Measurements from ENCODE around the gene FOLR1. TPM values are rescaled to one million over a fixed set of nuclear protein-coding genes. Genes with fewer than 3 reads are reported as not detected.

The FOLR1 gene
- total and polyA plus RNA-seq, 2 of the 4 experiments (the other 2 are of a cell fraction), result 0.24 TPM; not detected in 1

- no peak for DNase-seq
- Histone ChIP-seq H3K79me1 (ENCODE audit: low read depth in 1 of 2, low read length in 2 of 2) (no peaks in the 10 kb centered on the region), H3K4me1 (ENCODE audit: control insufficient read depth, insufficient read depth, low read length) (no peaks in the 10 kb centered on the region), H3K56ac (ENCODE audit: extremely low read depth, insufficient read depth, low read length) (no peak overlapping the region), H2BK120ac (ENCODE audit: low read depth, low read length) (no peak overlapping the region), H3K36me3 (ENCODE audit: control insufficient read depth, insufficient read depth, low read length) (no peaks in the 10 kb centered on the region), H4K20me1 (ENCODE audit: insufficient read depth, low read length) (no peaks in the 10 kb centered on the region), H3K27ac (ENCODE audit: insufficient read depth, low read length) (no peak overlapping the region), H2AK9ac (replicated peaks; ENCODE audit: low read depth, low read length, poor library complexity) (peak overlapping the region; percentile 13), H2AK5ac (ENCODE audit: low read depth, low read length) (no peak overlapping the region), H4K5ac (ENCODE audit: low read depth, low read length) (no peak overlapping the region), H3K9me3 (ENCODE audit: control insufficient read depth, insufficient read depth, low read length) (no peaks in the 10 kb centered on the region), H4K8ac (ENCODE audit: low read depth in 2 of 2, low read length in 2 of 2) (no peak overlapping the region), H3K9ac (ENCODE audit: low read depth, low read length) (no peak overlapping the region), H3K4me3 (ENCODE audit: insufficient read depth, low read depth, low read length) (no peak overlapping the region), H3K18ac (ENCODE audit: low read depth, low read length) (no peak overlapping the region), H2BK20ac (ENCODE audit: low read depth, low read length) (no peak overlapping the region), H3K27me3 (ENCODE audit: control insufficient read depth, insufficient read depth, low read length) (peaks cover 8% of the 10 kb centered on the region; the same call in 1 of the 2 replicates), H3K4ac (ENCODE audit: low read depth, low read length) (no peak overlapping the region), H3K14ac (replicated peaks; ENCODE audit: low read depth, low read length) (no peak overlapping the region), H3K23ac (ENCODE audit: low read depth, low read length) (no peak overlapping the region), H2BK15ac (ENCODE audit: low read depth, low read length) (no peak overlapping the region), H3K9me1 (ENCODE audit: insufficient read depth, low read length) (no peaks in the 10 kb centered on the region), H2AFZ (replicated peaks; ENCODE audit: low read length, poor library complexity) (peak overlapping the region; percentile 51), H2BK5ac (ENCODE audit: low read depth, low read length, poor library complexity, severe bottlenecking) (no peak overlapping the region), H4K91ac (ENCODE audit: insufficient read depth, low read depth, low read length) (no peak overlapping the region), H3K4me2 (ENCODE audit: low read depth, low read length) (no peak overlapping the region)
- intact Hi-C loops (cut with micrococcal nuclease), result no loop called here
- POLR2A ChIA-PET (ENCODE audit: unreplicated experiment), result no interaction called here
- TF ChIP-seq RFX5 (IDR thresholded peaks at IDR 0.05; ENCODE audit: low read depth, low read length) (no peak), RCOR1 (IDR thresholded peaks at IDR 0.05; ENCODE audit: insufficient replicate concordance, low read length) (no peak), CEBPB (IDR thresholded peaks at IDR 0.05; ENCODE audit: low read depth, low read length) (no peak), POLR2A (IDR thresholded peaks at IDR 0.05; ENCODE audit: low read depth, low read length) (no peak)
- TF ChIP-seq, protein P1, sequence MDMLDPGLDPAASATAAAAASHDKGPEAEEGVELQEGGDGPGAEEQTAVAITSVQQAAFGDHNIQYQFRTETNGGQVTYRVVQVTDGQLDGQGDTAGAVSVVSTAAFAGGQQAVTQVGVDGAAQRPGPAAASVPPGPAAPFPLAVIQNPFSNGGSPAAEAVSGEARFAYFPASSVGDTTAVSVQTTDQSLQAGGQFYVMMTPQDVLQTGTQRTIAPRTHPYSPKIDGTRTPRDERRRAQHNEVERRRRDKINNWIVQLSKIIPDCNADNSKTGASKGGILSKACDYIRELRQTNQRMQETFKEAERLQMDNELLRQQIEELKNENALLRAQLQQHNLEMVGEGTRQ (IDR thresholded peaks at IDR 0.05; ENCODE audit: low read depth, low read length), result no peak
- TF ChIP-seq, protein P2, sequence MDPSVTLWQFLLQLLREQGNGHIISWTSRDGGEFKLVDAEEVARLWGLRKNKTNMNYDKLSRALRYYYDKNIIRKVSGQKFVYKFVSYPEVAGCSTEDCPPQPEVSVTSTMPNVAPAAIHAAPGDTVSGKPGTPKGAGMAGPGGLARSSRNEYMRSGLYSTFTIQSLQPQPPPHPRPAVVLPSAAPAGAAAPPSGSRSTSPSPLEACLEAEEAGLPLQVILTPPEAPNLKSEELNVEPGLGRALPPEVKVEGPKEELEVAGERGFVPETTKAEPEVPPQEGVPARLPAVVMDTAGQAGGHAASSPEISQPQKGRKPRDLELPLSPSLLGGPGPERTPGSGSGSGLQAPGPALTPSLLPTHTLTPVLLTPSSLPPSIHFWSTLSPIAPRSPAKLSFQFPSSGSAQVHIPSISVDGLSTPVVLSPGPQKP (IDR thresholded peaks at IDR 0.05; ENCODE audit: borderline replicate concordance, low read depth, low read length), result no peak
- 45% methylated on average over 3 of the region's 5 CpGs; no CpG with 5 or more reads in 1 of the 2 experiments for WGBS, 2 experiments (ENCODE audit: extremely low coverage in 2 of 2, insufficient read length in 1 of 2)
- dilution Hi-C loops (cut with HindIII; ENCODE audit: low sequenced_read_pairs, unreplicated experiment), result no loop called here
- no peak for ATAC-seq (ENCODE audit: low read depth)
- in situ Hi-C loops (cut with MboI; ENCODE audit: low sequenced_read_pairs), result no loop called here
- CTCF ChIA-PET, result no interaction called here
- no TSS peak for BruUV-seq (replicated peaks)
Observed at GRCh38 chr11:72190631-72191071, 1.3 kb upstream of the FOLR1 start.

Measured in IMR-90 (cell line).